Measurements from ENCODE around the gene RAD51AP2. TPM values are rescaled to one million over a fixed set of nuclear protein-coding genes. Genes with fewer than 3 reads are reported as not detected.

The RAD51AP2 gene
- polyA plus RNA-seq, 2 donors, result 0.05 to 0.28 TPM

DNA sequence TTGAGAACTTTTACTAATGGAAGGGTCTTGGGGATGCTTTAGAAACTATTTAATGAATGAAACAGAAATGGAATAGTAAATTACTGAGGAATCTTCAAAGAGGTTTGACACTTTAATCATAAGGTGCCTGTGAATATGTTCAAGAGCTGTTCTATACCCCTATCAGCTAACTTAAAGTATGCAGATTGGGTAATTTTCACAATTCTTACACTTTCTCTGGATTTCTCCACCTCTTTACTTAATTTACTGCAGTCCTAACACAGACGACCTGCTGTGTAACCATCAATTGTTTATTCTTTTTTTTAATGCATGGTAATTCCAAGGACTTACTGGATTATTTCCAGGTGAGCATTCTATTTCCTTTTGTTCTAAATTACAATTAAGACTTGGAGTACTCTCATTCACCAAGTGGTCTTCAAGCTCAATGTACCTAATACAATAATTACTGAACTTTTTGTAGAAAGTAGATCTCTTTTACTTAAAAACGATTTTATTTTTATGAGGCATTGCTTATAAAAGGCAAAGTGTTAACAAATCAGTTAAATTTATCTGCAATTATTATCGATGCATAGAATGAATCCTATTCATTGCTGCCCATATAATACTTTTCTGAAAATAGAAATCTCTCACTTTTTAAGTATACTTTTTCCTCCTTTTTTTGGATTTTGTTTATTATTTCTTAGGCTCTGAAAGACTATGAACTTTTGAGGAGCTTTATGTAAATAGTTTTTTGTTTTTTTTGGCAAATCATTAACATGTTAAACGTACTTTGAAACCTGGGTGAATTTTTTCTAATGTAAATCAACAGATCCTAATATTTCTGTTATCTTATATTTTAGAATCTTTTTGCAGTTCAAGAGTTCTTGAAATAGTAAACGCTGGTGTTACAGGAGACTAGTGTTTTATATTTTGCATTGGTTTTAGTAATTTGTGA lies 27.7 kb upstream of the RAD51AP2 start:
- Histone ChIP-seq H3K27me3 (ENCODE audit: control insufficient read depth in 1 of 2, insufficient read depth in 2 of 2, low read length in 2 of 2) (no peaks in the 10 kb centered on the region), H3K9me3 (ENCODE audit: control insufficient read depth in 2 of 2, insufficient read depth in 1 of 2, low read depth in 1 of 2, low read length in 1 of 2) (no peaks in the 10 kb centered on the region), H3K4me1 (ENCODE audit: control insufficient read depth in 2 of 2, insufficient read depth in 2 of 2, low read length in 1 of 2) (peaks cover 0 to 3% of the 10 kb centered on the region in 2 donors), H3K4me3 (ENCODE audit: low read depth in 1 of 2, low read length in 2 of 2) (no peak overlapping the region), H3K27ac (ENCODE audit: low read depth in 2 of 2, low read length in 1 of 2) (no peak overlapping the region), H3K36me3 (ENCODE audit: control insufficient read depth in 2 of 2, insufficient read depth in 2 of 2, low read length in 1 of 2) (no peaks in the 10 kb centered on the region)
- WGBS, 2 donors, result 37% methylated on average over 5 of the region's 5 CpGs

DNA sequence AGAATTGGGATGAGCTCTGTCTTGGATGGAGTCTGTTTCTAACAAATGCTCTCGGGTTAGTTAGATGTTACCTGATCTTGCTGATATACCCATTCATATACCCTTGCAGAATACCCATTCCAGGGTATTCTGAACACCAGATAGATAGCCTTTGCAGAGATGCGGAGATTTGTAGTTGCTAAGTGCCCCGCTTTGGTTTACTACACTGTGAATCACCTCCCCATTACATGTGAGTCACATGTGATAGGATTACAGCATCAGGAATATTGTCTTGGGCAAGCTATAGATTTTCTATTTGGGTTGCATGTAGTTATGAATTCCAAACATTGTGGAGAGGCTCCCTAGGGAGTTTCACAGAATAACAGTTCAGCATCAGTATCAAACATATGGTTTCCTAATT lies 26.0 kb upstream of the RAD51AP2 start:
- no peak overlapping the region for H3K27ac ChIP-seq (ENCODE audit: low read depth in 2 of 2, low read length in 1 of 2)
- H3K9me3 ChIP-seq (ENCODE audit: control insufficient read depth in 2 of 2, insufficient read depth in 1 of 2, low read depth in 1 of 2, low read length in 1 of 2), result no peaks in the 10 kb centered on the region
- 61 to 74% methylated on average over 3 of the region's 3 CpGs for WGBS, 2 donors
- H3K36me3 ChIP-seq (ENCODE audit: control insufficient read depth in 2 of 2, insufficient read depth in 2 of 2, low read length in 1 of 2), result no peaks in the 10 kb centered on the region
- H3K4me3 ChIP-seq (ENCODE audit: low read depth in 1 of 2, low read length in 2 of 2), result peak overlapping the region in 1 of 2 donors; percentile 63
- no peaks in the 10 kb centered on the region for H3K27me3 ChIP-seq (ENCODE audit: control insufficient read depth in 1 of 2, insufficient read depth in 2 of 2, low read length in 2 of 2)
- H3K4me1 ChIP-seq (ENCODE audit: control insufficient read depth in 2 of 2, insufficient read depth in 2 of 2, low read length in 1 of 2), result peaks cover 0 to 3% of the 10 kb centered on the region in 2 donors

DNA sequence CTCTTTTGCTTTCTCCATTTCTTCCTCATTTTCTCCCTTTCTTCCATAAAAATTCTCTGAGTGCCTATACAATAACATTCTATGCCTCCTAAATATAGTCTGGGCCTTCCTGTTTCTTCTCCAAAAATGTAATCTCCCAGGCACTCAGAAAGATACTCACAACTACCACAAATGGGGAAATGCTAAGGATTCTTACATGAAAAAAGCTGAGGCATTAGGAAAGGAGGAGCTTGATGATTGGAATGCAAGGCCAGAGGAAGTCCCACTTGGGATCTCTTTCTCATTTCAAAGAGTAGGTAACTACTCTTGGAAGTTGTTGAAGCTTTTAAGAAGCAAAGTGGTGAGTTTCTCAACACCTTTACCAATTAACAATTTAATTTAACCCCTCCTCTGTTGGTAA lies 25.6 kb upstream of the RAD51AP2 start:
- Histone ChIP-seq H3K27me3 (ENCODE audit: control insufficient read depth in 1 of 2, insufficient read depth in 2 of 2, low read length in 2 of 2) (no peaks in the 10 kb centered on the region), H3K27ac (ENCODE audit: low read depth in 2 of 2, low read length in 1 of 2) (peak overlapping the region; percentile 48 to 78), H3K36me3 (ENCODE audit: control insufficient read depth in 2 of 2, insufficient read depth in 2 of 2, low read length in 1 of 2) (no peaks in the 10 kb centered on the region), H3K9me3 (ENCODE audit: control insufficient read depth in 2 of 2, insufficient read depth in 1 of 2, low read depth in 1 of 2, low read length in 1 of 2) (no peaks in the 10 kb centered on the region), H3K4me3 (ENCODE audit: low read depth in 1 of 2, low read length in 2 of 2) (peak overlapping the region in 1 of 2 donors; percentile 63), H3K4me1 (ENCODE audit: control insufficient read depth in 2 of 2, insufficient read depth in 2 of 2, low read length in 1 of 2) (peaks cover 0 to 3% of the 10 kb centered on the region in 2 donors)

DNA sequence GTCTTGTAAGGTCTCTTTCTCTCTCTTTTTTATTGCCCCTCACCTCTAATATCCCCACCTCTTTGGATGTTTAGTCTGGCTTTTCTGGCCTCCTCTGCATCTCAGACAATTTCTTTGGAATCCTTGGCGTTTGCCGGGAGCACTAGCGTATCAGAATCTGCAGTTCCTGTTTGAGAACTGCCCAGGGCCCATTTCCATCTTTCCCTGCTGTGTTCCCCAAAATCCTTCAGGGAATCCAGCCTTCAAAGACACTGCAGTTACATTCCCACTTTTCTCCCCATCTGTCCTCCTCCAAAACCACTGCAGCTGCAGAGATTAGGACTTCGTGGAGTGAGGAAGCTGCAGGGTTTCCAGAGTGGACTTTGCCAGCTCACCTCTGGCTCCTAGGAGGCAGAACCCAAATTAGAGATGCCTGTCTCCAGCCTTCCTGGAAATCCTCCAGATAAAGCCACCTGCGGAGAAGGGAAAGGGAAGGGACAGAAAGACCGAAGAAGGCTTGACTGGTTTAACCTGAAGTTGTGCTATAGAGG lies 25.0 kb upstream of the RAD51AP2 start:
- H3K4me1 ChIP-seq (ENCODE audit: control insufficient read depth in 2 of 2, insufficient read depth in 2 of 2, low read length in 1 of 2), result peaks cover 0 to 3% of the 10 kb centered on the region in 2 donors
- peak overlapping the region; percentile 18 to 63 for H3K4me3 ChIP-seq (ENCODE audit: low read depth in 1 of 2, low read length in 2 of 2)
- peak overlapping the region; percentile 48 to 78 for H3K27ac ChIP-seq (ENCODE audit: low read depth in 2 of 2, low read length in 1 of 2)
- no peaks in the 10 kb centered on the region for H3K36me3 ChIP-seq (ENCODE audit: control insufficient read depth in 2 of 2, insufficient read depth in 2 of 2, low read length in 1 of 2)
- no peaks in the 10 kb centered on the region for H3K27me3 ChIP-seq (ENCODE audit: control insufficient read depth in 1 of 2, insufficient read depth in 2 of 2, low read length in 2 of 2)
- no peaks in the 10 kb centered on the region for H3K9me3 ChIP-seq (ENCODE audit: control insufficient read depth in 2 of 2, insufficient read depth in 1 of 2, low read depth in 1 of 2, low read length in 1 of 2)
- 31 to 42% methylated on average over 6 of the region's 6 CpGs for WGBS, 2 donors

DNA sequence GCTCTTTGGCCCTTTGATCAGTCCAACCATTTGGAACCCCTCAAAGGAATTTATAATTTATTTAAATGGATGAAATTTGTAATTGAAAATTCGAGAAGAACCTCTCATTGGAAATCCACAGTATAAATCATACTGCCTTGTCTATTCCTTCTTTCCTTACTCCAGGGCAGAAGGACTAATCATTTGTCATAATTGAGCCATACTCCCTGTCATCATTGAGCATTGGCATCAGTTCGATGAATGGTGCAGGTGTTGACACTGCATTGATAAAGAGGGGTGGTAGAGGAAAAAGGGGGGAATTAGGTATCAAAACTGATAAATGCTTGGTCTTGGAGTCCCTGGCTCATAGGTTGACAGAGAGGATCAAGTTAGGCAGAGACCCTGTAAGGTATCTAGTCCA lies 24.2 kb upstream of the RAD51AP2 start:
- H3K27ac ChIP-seq (ENCODE audit: low read depth in 2 of 2, low read length in 1 of 2), result peak overlapping the region in 1 of 2 donors; percentile 20
- H3K27me3 ChIP-seq (ENCODE audit: control insufficient read depth in 1 of 2, insufficient read depth in 2 of 2, low read length in 2 of 2), result no peaks in the 10 kb centered on the region
- no peaks in the 10 kb centered on the region for H3K9me3 ChIP-seq (ENCODE audit: control insufficient read depth in 2 of 2, insufficient read depth in 1 of 2, low read depth in 1 of 2, low read length in 1 of 2)
- 50 to 51% methylated on average over 2 of the region's 2 CpGs for WGBS, 2 donors
- peak overlapping the region in 1 of 2 donors; percentile 63 for H3K4me3 ChIP-seq (ENCODE audit: low read depth in 1 of 2, low read length in 2 of 2)
- H3K36me3 ChIP-seq (ENCODE audit: control insufficient read depth in 2 of 2, insufficient read depth in 2 of 2, low read length in 1 of 2), result no peaks in the 10 kb centered on the region
- peaks cover 0 to 3% of the 10 kb centered on the region in 2 donors for H3K4me1 ChIP-seq (ENCODE audit: control insufficient read depth in 2 of 2, insufficient read depth in 2 of 2, low read length in 1 of 2)

DNA sequence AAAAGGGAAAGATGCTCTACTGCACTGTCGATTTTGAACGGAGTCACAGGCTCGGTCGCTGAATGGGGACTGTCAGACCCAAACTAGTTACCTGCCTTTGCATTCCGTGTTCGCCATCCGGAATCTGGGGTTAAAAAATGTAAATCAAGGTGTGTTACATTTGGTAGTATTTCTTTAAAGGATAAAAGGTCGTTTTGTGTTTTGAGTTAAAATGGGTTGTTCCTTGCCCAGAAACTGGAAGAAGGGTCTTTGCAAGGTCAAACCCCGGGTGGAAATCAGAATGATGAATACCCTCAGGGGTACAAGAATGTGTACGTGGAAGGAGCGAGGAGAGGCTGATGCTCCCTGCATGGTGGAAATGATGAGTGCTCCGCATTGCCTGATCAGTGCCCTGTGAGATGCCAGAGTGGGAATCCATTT lies 23.3 kb upstream of the RAD51AP2 start:
- no peaks in the 10 kb centered on the region for H3K9me3 ChIP-seq (ENCODE audit: control insufficient read depth in 2 of 2, insufficient read depth in 1 of 2, low read depth in 1 of 2, low read length in 1 of 2)
- 3 to 9% methylated on average over 12 of the region's 12 CpGs for WGBS, 2 donors
- H3K27me3 ChIP-seq (ENCODE audit: control insufficient read depth in 1 of 2, insufficient read depth in 2 of 2, low read length in 2 of 2), result no peaks in the 10 kb centered on the region
- H3K4me3 ChIP-seq (ENCODE audit: low read depth in 1 of 2, low read length in 2 of 2), result peak overlapping the region; percentile 63 to 64
- H3K4me1 ChIP-seq (ENCODE audit: control insufficient read depth in 2 of 2, insufficient read depth in 2 of 2, low read length in 1 of 2), result peaks cover 0 to 3% of the 10 kb centered on the region in 2 donors
- H3K36me3 ChIP-seq (ENCODE audit: control insufficient read depth in 2 of 2, insufficient read depth in 2 of 2, low read length in 1 of 2), result no peaks in the 10 kb centered on the region
- H3K27ac ChIP-seq (ENCODE audit: low read depth in 2 of 2, low read length in 1 of 2), result peak overlapping the region; percentile 70 to 89

DNA sequence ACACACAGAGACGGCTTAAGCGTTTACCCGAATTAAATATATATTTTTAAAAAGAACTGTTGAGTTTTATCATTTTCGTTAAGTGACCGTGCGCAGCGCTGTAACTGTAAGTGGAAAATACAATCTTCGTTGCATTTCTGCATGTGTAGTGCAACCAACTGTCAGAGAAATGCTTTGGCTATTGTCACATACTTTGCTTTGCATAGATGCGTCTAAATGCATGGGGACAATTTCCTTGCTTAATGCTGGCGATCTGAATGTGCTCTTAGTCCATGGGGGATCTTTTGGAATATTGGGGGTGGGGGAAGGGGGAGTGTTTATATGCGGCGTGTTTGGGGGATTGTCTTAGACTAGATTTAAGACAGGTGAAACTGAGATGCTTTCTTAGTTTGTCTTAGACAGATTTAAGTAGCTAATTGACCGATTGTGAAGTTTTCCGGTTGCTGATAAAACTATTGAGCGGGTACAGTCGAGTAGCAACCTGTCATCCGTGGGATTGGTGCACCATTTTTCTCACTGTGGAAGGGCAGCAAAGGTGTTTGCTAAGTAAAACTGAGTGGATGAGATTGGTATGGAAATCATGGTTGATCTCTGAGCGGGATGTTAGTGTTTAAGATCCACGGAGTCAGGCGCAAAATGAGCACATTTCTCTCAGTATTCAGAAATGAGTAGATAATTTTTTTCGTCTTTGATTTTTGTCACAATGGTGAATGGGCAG lies 22.7 kb upstream of the RAD51AP2 start:
- H3K27ac ChIP-seq (ENCODE audit: low read depth in 2 of 2, low read length in 1 of 2), result peak overlapping the region; percentile 89 to 95
- peaks cover 0 to 3% of the 10 kb centered on the region in 2 donors for H3K4me1 ChIP-seq (ENCODE audit: control insufficient read depth in 2 of 2, insufficient read depth in 2 of 2, low read length in 1 of 2)
- no peaks in the 10 kb centered on the region for H3K36me3 ChIP-seq (ENCODE audit: control insufficient read depth in 2 of 2, insufficient read depth in 2 of 2, low read length in 1 of 2)
- no peaks in the 10 kb centered on the region for H3K9me3 ChIP-seq (ENCODE audit: control insufficient read depth in 2 of 2, insufficient read depth in 1 of 2, low read depth in 1 of 2, low read length in 1 of 2)
- peak overlapping the region; percentile 63 to 64 for H3K4me3 ChIP-seq (ENCODE audit: low read depth in 1 of 2, low read length in 2 of 2)
- WGBS, 2 donors, result 3 to 4% methylated on average over 21 of the region's 21 CpGs
- H3K27me3 ChIP-seq (ENCODE audit: control insufficient read depth in 1 of 2, insufficient read depth in 2 of 2, low read length in 2 of 2), result no peaks in the 10 kb centered on the region

DNA sequence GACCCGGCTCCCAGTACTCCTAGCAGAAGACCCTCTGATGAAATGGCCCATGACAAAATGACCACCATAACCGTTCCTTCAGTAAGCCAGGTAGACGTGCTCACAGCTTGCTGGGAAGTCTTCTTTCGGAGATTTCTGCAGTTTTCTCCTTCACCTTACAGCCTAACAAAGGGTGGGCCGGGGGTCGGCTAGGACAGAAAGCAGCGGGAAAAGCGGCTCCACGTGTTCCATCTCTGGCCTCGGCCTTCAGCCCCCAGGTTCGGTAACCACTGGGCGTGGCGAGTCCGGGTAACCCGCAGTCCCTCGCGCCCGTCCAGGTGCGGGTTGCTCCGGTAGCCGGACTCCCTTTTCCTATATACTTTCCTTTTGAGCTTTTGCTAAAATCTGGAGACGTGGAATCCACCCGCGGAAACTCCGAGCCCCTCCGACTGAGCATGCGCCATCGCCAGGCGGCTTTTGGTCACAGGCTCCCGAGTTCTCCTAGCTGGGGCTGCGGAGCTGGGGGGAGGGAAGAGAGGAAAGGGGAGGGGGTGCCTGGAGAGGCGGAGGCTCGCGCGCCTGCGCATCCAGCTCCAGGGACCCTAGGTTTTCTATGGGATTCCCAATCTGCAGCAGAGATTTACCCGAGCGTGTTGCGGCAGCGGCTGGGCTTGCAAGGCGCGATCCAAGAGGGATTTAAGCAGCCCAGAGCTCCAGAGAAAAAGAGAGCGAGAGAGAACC lies 22.0 kb upstream of the RAD51AP2 start, which contains the start of gene VSNL1:
TSS of gene VSNL1 (plus strand) at position 604 of the 720 bp plus-strand sequence. CDS start 51,379 bp downstream, outside the sequence.
- H3K4me1 ChIP-seq (ENCODE audit: control insufficient read depth in 2 of 2, insufficient read depth in 2 of 2, low read length in 1 of 2), result peaks cover 0 to 3% of the 10 kb centered on the region in 2 donors
- no peaks in the 10 kb centered on the region for H3K27me3 ChIP-seq (ENCODE audit: control insufficient read depth in 1 of 2, insufficient read depth in 2 of 2, low read length in 2 of 2)
- WGBS, 2 donors, result 1 to 3% methylated on average over 43 of the region's 43 CpGs
- no peaks in the 10 kb centered on the region for H3K36me3 ChIP-seq (ENCODE audit: control insufficient read depth in 2 of 2, insufficient read depth in 2 of 2, low read length in 1 of 2)
- peak within 1 kb of the TSS; percentile 63 to 64 for H3K4me3 ChIP-seq (ENCODE audit: low read depth in 1 of 2, low read length in 2 of 2)
- no peaks in the 10 kb centered on the region for H3K9me3 ChIP-seq (ENCODE audit: control insufficient read depth in 2 of 2, insufficient read depth in 1 of 2, low read depth in 1 of 2, low read length in 1 of 2)
- peak within 1 kb of the TSS; percentile 89 to 95 for H3K27ac ChIP-seq (ENCODE audit: low read depth in 2 of 2, low read length in 1 of 2)

DNA sequence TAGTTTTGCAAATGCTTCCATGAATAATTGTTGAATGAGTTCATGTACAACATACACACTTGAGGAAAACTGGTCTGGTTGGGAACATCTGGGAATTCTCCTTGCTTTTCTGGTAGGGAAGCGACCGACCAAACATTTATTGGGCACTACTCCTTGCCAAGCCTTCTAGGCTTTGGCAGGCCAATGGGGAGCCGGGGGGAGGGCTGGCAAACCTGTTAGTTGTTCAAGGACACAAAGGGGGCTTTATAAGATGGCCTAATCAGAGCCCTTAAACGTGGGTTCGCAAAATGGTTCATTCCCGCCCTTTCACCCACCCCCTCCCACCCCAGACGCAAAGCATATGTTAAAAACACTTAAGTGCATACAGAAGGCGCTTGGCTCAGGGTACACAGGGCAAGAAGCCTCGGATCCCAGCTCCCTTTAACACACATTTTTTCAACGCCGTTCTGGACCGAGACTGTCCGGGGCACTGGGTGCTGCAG lies 21.4 kb upstream of the RAD51AP2 start:
- H3K4me1 ChIP-seq (ENCODE audit: control insufficient read depth in 2 of 2, insufficient read depth in 2 of 2, low read length in 1 of 2), result peaks cover 0 to 3% of the 10 kb centered on the region in 2 donors
- no peaks in the 10 kb centered on the region for H3K9me3 ChIP-seq (ENCODE audit: control insufficient read depth in 2 of 2, insufficient read depth in 1 of 2, low read depth in 1 of 2, low read length in 1 of 2)
- H3K36me3 ChIP-seq (ENCODE audit: control insufficient read depth in 2 of 2, insufficient read depth in 2 of 2, low read length in 1 of 2), result no peaks in the 10 kb centered on the region
- WGBS, 2 donors, result 6 to 7% methylated on average over 13 of the region's 13 CpGs
- H3K27ac ChIP-seq (ENCODE audit: low read depth in 2 of 2, low read length in 1 of 2), result peak overlapping the region; percentile 89 to 95
- H3K27me3 ChIP-seq (ENCODE audit: control insufficient read depth in 1 of 2, insufficient read depth in 2 of 2, low read length in 2 of 2), result no peaks in the 10 kb centered on the region
- peak overlapping the region; percentile 63 to 64 for H3K4me3 ChIP-seq (ENCODE audit: low read depth in 1 of 2, low read length in 2 of 2)

Measured in esophagus (tissue), 2 donors.